OCI-LY7 (cell line): Measurements from ENCODE around the gene CTRB1. TPM values are rescaled to one million over a fixed set of nuclear protein-coding genes. Genes with fewer than 3 reads are reported as not detected.
A peak's percentile ranks its signal among the peaks of the same experiment; 100 is the strongest.

Source experiments
- BruUV-seq: library from RNA; stranded (reverse); fragments of 400-500 nt; replicated peaks from 2 replicates; lab custom pipeline; 2021; lab: Mats Ljungman, UMichigan
- CTCF ChIA-PET: fragments of 300-600 bp; sonication (Branson Sonifier 250); formaldehyde crosslinking; loops from one replicate; lab custom pipeline; 2022; ENCODE audit warnings: antibody characterized with exemption; ENCODE audit not compliant: unreplicated experiment; lab: Charles Lee
- POLR2A ChIA-PET: fragments of 300-600 bp; sonication (Branson Sonifier 250); formaldehyde crosslinking; loops from one replicate; lab custom pipeline; 2022; ENCODE audit warnings: antibody characterized with exemption; lab: Charles Lee
- DNase-seq: peaks from one replicate; pipeline ENCODE4 v3.0.0-alpha.2; 2015; ENCODE audit warnings: low spot score
- H2AFZ ChIP-seq: fragments of 200-600 bp; sonication (generic), shearing (Covaris generic); 2 replicates; pipeline ENCODE4 v1.6.1; 2014; ENCODE audit warnings: mild to moderate bottlenecking, antibody characterized with exemption, low read length, moderate library complexity
- H3K27ac ChIP-seq: fragments of 200-600 bp; sonication (generic); 2 replicates; pipeline ENCODE4 v1.5.1; 2014; ENCODE audit warnings: mixed run types, low read depth, mild to moderate bottlenecking, moderate library complexity, low read length, inconsistent platforms; ENCODE audit not compliant: poor library complexity, severe bottlenecking
- H3K36me3 ChIP-seq: fragments of 200-600 bp; sonication (generic); 2 replicates; pipeline ENCODE4 v1.6.1; 2014; ENCODE audit warnings: mild to moderate bottlenecking, antibody characterized with exemption, low read length, moderate library complexity, mixed read lengths; ENCODE audit not compliant: insufficient read depth
- H3K4me1 ChIP-seq: fragments of 200-600 bp; sonication (generic); 2 replicates; pipeline ENCODE4 v1.5.1; 2014; ENCODE audit warnings: mild to moderate bottlenecking, low read length; ENCODE audit not compliant: insufficient read depth, poor library complexity, severe bottlenecking
- H3K4me2 ChIP-seq: fragments of 200-600 bp; sonication (generic); 2 replicates; pipeline ENCODE4 v1.6.1; 2014; ENCODE audit warnings: mild to moderate bottlenecking, low read length
- H3K4me3 ChIP-seq: fragments of 200-600 bp; sonication (generic); 2 replicates; pipeline ENCODE4 v1.5.1; 2014; ENCODE audit warnings: mild to moderate bottlenecking, low read depth, low read length; ENCODE audit not compliant: poor library complexity, severe bottlenecking
- H3K79me2 ChIP-seq: fragments of 200-600 bp; sonication (generic); 2 replicates; pipeline ENCODE4 v1.6.1; 2016; ENCODE audit warnings: low read depth, mild to moderate bottlenecking, low read length, moderate library complexity, mixed read lengths; ENCODE audit not compliant: insufficient read depth
- H3K9me2 ChIP-seq: fragments of 200-600 bp; sonication (generic); 2 replicates; pipeline ENCODE4 v1.6.1; 2016; ENCODE audit warnings: mild to moderate bottlenecking, low read length, mixed read lengths; ENCODE audit not compliant: insufficient read depth
- H3K9me3 ChIP-seq: fragments of 200-600 bp; sonication (generic); 2 replicates; pipeline ENCODE4 v1.6.1; 2014; ENCODE audit warnings: mild to moderate bottlenecking, mixed run types, low read length, mixed read lengths
- H4K20me1 ChIP-seq: fragments of 200-600 bp; sonication (generic); 2 replicates; pipeline ENCODE4 v1.6.1; 2014; ENCODE audit warnings: mild to moderate bottlenecking, antibody characterized with exemption, low read length, moderate library complexity, mixed read lengths; ENCODE audit not compliant: insufficient read depth
- EZH2phosphoT487 ChIP-seq: fragments of 200-600 bp; sonication (generic); IDR thresholded peaks from 2 replicates; pipeline ENCODE4 v1.6.1; 2018; ENCODE audit warnings: low read depth, borderline replicate concordance, mild to moderate bottlenecking, mixed run types, antibody characterized with exemption, low read length, moderate library complexity, mixed read lengths
- intact Hi-C: fragments of 100-400 bp; cut with micrococcal nuclease; formaldehyde crosslinking; loops from one replicate; pipeline ENCODE4 v1.10.0; 2022; ENCODE audit not compliant: unreplicated experiment
- total RNA-seq, 2 experiments: library from RNA; depleted of rRNA in 1 of 2; stranded (reverse); fragments of >200 nt in 1 of 2; shearing (Covaris generic) in 1 of 2; gene quantifications; 2 replicates each; pipeline ENCODE4 v1.2.3, GENCODE V29; 2014 to 2022
- TF ChIP-seq, protein P1 (sequence below): fragments of 200-600 bp; sonication (generic); conservative IDR thresholded peaks from 2 replicates; pipeline ENCODE4 v1.5.1; 2014; ENCODE audit warnings: mild to moderate bottlenecking, antibody characterized with exemption, low read length, moderate library complexity, mixed read lengths

The CTRB1 gene
- total RNA-seq, 2 experiments from 2014 or later, result not detected

DNA sequence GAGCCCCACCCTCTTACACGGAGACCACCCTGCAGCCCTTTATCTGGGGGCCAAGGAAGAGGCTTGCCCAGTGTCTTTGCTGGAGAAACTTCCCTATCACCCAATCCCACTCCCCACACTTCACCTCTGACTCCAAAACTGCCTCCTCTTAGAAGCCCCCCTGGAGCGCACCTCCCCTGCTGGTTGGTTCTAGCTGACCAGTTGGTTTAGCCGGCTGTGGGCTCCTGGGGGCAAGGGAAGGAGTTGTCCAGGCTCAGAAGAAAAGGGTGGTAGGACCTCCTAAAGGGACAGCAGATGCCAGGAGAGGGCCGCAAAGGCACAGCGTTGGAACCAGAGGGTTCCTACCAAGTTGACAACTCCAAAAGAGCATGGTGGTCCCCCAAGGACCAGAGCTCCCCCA, 30.7 kb downstream of the CTRB1 start:
- Histone ChIP-seq H3K36me3 (no peaks in the 10 kb centered on the region), H3K9me3 (no peaks in the 10 kb centered on the region), H4K20me1 (no peaks in the 10 kb centered on the region), H3K9me2 (no peaks in the 10 kb centered on the region), H3K27ac (no peak overlapping the region), H2AFZ (no peak overlapping the region), H3K4me3 (no peak overlapping the region), H3K4me2 (no peak overlapping the region), H3K79me2 (no peaks in the 10 kb centered on the region), H3K4me1 (peaks cover 24% of the 10 kb centered on the region)
- TF ChIP-seq, protein P1, sequence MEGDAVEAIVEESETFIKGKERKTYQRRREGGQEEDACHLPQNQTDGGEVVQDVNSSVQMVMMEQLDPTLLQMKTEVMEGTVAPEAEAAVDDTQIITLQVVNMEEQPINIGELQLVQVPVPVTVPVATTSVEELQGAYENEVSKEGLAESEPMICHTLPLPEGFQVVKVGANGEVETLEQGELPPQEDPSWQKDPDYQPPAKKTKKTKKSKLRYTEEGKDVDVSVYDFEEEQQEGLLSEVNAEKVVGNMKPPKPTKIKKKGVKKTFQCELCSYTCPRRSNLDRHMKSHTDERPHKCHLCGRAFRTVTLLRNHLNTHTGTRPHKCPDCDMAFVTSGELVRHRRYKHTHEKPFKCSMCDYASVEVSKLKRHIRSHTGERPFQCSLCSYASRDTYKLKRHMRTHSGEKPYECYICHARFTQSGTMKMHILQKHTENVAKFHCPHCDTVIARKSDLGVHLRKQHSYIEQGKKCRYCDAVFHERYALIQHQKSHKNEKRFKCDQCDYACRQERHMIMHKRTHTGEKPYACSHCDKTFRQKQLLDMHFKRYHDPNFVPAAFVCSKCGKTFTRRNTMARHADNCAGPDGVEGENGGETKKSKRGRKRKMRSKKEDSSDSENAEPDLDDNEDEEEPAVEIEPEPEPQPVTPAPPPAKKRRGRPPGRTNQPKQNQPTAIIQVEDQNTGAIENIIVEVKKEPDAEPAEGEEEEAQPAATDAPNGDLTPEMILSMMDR, result no peak
- no peak for TF ChIP-seq EZH2phosphoT487
- CTCF ChIA-PET, result interaction anchor here (1.2 kb wide), 1 partner anchor 53 kb away, joined by 3 read pairs; no protein-coding TSS in a partner anchor
- no peak for DNase-seq
- POLR2A ChIA-PET, result interaction anchor here (1.2 kb wide), 1 partner anchor 133 kb away, joined by 3 read pairs; no protein-coding TSS in a partner anchor
- intact Hi-C loops, result no loop called here
- BruUV-seq, result no TSS peak

DNA sequence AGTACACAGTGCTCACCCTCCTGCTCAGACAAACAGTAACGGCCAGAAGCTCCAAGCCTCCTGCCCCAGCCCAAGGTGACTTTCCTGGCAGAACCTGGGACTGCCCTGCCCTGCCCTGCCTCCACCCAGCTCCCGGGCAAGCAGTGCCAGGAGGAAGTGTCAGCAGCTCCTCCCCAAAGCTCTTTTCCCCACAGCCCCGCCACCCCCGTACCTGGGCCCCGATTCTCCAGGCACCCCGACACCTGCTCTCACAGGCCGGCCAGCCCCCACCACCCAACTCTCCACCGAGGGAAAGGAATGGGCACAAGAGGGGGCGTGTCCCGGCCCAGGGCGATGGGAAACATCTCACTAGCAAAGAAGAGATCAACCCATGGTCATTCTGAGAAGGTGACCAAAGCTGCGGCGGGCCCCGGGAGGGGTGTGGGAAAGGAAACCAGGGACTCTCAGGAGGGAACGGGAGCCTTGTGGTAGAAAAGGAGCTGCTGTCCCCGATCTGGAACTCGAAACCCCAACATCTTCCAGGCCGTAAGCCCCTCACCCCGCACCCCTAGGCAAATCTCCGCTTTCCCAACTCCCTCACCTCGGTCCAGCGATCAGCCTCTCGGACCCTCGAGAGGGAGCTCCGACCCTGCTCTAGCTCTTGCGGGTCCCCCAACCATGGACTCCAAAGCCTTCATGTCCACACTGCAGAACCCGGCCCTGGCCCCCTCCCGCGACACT, 31.5 kb downstream of the CTRB1 start:
- peaks cover 15% of the 10 kb centered on the region for H3K4me1 ChIP-seq
- no peaks in the 10 kb centered on the region for H3K9me2 ChIP-seq

More for the DNA sequence above, 31.5 kb downstream of the CTRB1 start:
- Histone ChIP-seq H3K27ac (no peak overlapping the region), H3K9me3 (no peaks in the 10 kb centered on the region), H3K79me2 (no peaks in the 10 kb centered on the region), H2AFZ (no peak overlapping the region), H3K4me2 (peak overlapping the region; percentile 67), H4K20me1 (no peaks in the 10 kb centered on the region), H3K4me3 (peak overlapping the region; percentile 81), H3K36me3 (no peaks in the 10 kb centered on the region)
- ChIA-PET CTCF (interaction anchor here (1.0 to 1.2 kb wide), 3 partner anchors 16 to 215 kb away, joined by 3 read pairs; no protein-coding TSS in a partner anchor), POLR2A (interaction anchor here (1.2 kb wide), 1 partner anchor 132 kb away, joined by 3 read pairs; no protein-coding TSS in a partner anchor)
- TF ChIP-seq, protein P1, result no peak
- TF ChIP-seq EZH2phosphoT487, result no peak
- BruUV-seq, result no TSS peak
- intact Hi-C loops, result no loop called here
- DNase-seq, result no peak
